Measurements from ENCODE around the gene BCL6B.
"Not testable (repeated sequence)": the region's sequence is repeated elsewhere in the genome, so short reads cannot be mapped to it uniquely, and the experiment has no call there.

The BCL6B gene

GRCh38 chr17:7029659-7030058 is 6.8 kb downstream of the BCL6B start:
- peak; percentile 15 to 42 for DNase-seq

GRCh38 chr17:7034955-7035590 is 12.2 kb downstream of the BCL6B start:
- peak; percentile 24 to 45 for DNase-seq

GRCh38 chr17:7035591-7036368 is 12.9 kb downstream of the BCL6B start, which contains the start of gene SLC16A13:
Gene SLC16A13, plus strand, starts transcription at chr17:7036015. Its CDS starts 368 bp downstream, at chr17:7036383.
- peak; percentile 87 to 92 for DNase-seq

- no peak for DNase-seq
Measured at GRCh38 chr17:7038025-7038862, 15.4 kb downstream of the BCL6B start.

GRCh38 chr17:7039832-7040231 is 17.0 kb downstream of the BCL6B start:
- no peak for DNase-seq

- DNase-seq: no peak
Measured at GRCh38 chr17:7041607-7042500, 19.0 kb downstream of the BCL6B start.

- no peak for DNase-seq
Measured at GRCh38 chr17:7042501-7043181, 19.8 kb downstream of the BCL6B start.

- no peak for DNase-seq
Measured at GRCh38 chr17:7043182-7043496, 20.3 kb downstream of the BCL6B start.

GRCh38 chr17:7043497-7044198 is 20.8 kb downstream of the BCL6B start, which contains the start of gene SLC16A11:
Gene SLC16A11, minus strand, starts transcription at chr17:7044092. Its CDS starts 579 bp downstream, at chr17:7043513.
- DNase-seq: no peak

- peak; percentile 27 to 56 for DNase-seq
Measured at GRCh38 chr17:7045492-7046126, 22.8 kb downstream of the BCL6B start.

- no peak for DNase-seq
Measured at GRCh38 chr17:7046127-7046724, 23.4 kb downstream of the BCL6B start.

- not testable (repeated sequence) for DNase-seq
Measured at GRCh38 chr17:7046725-7047397, 24.0 kb downstream of the BCL6B start.

- no peak for DNase-seq
Measured at GRCh38 chr17:7047566-7047965, 24.7 kb downstream of the BCL6B start.

- DNase-seq: no peak
Measured at GRCh38 chr17:7048968-7049367, 26.1 kb downstream of the BCL6B start.

GRCh38 chr17:7050583-7050982 is 27.7 kb downstream of the BCL6B start:
- DNase-seq: not testable (repeated sequence)

- DNase-seq: no peak
Measured at GRCh38 chr17:7056386-7056785, 33.5 kb downstream of the BCL6B start.

GRCh38 chr17:7058831-7059447 is 36.1 kb downstream of the BCL6B start:
- DNase-seq: no peak

- no peak for DNase-seq
Measured at GRCh38 chr17:7060165-7060891, 37.5 kb downstream of the BCL6B start.
